ENCODE measurements around the gene ATG2B.

Gene ATG2B

DNA sequence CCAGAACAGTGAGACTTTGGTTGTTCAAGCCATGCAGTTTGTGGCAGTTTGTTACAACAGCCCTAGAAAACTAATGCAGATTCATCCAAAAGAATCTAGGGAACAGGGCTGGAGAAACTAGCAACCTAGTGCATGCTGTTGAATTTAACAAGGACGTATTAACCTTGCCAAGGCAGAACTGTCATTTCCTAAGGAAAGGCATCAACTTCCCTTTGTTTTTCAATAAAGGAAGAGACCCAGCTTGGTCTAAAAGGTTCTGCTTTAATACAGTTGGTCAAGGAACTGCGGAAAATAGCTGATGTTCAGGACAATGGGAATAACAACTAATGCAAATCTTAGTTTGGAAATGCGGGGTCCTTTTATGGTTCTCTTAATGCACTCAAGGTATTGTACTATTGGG lies 40.3 kb upstream of the ATG2B start:
- H3K4me1 ChIP-seq (ENCODE audit: insufficient read depth, low read length, severe bottlenecking): no peaks in the 10 kb centered on the region
- H3K9me3 ChIP-seq (ENCODE audit: low read length): no peaks in the 10 kb centered on the region
- H3K79me2 ChIP-seq (ENCODE audit: insufficient read depth, low read length): no peaks in the 10 kb centered on the region
- H3K36me3 ChIP-seq (ENCODE audit: insufficient read depth, low read length): no peaks in the 10 kb centered on the region
- H3K4me3 ChIP-seq (ENCODE audit: low read depth, low read length, poor library complexity, severe bottlenecking): no peak overlapping the region
- no peaks in the 10 kb centered on the region for H4K20me1 ChIP-seq (ENCODE audit: insufficient read depth, low read length)
- H2AFZ ChIP-seq (ENCODE audit: low read length): no peak overlapping the region
- TF ChIP-seq, protein P1, sequence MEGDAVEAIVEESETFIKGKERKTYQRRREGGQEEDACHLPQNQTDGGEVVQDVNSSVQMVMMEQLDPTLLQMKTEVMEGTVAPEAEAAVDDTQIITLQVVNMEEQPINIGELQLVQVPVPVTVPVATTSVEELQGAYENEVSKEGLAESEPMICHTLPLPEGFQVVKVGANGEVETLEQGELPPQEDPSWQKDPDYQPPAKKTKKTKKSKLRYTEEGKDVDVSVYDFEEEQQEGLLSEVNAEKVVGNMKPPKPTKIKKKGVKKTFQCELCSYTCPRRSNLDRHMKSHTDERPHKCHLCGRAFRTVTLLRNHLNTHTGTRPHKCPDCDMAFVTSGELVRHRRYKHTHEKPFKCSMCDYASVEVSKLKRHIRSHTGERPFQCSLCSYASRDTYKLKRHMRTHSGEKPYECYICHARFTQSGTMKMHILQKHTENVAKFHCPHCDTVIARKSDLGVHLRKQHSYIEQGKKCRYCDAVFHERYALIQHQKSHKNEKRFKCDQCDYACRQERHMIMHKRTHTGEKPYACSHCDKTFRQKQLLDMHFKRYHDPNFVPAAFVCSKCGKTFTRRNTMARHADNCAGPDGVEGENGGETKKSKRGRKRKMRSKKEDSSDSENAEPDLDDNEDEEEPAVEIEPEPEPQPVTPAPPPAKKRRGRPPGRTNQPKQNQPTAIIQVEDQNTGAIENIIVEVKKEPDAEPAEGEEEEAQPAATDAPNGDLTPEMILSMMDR (IDR thresholded peaks at IDR 0.05; ENCODE audit: low read length): no peak
- TF ChIP-seq EZH2 (IDR thresholded peaks at IDR 0.05; ENCODE audit: borderline replicate concordance, low read length): no peak
- H3K27me3 ChIP-seq (ENCODE audit: insufficient read depth, low read length): no peaks in the 10 kb centered on the region
- no peak overlapping the region for H3K9ac ChIP-seq (ENCODE audit: low read length)
- H3F3A ChIP-seq (ENCODE audit: insufficient read depth, low read length): no peaks in the 10 kb centered on the region
- H3K27ac ChIP-seq (ENCODE audit: low read depth, low read length, poor library complexity, severe bottlenecking): no peak overlapping the region
- no peak overlapping the region for H3K4me2 ChIP-seq (ENCODE audit: low read length)
- H3K9me2 ChIP-seq (ENCODE audit: low read depth, low read length): no peaks in the 10 kb centered on the region

DNA sequence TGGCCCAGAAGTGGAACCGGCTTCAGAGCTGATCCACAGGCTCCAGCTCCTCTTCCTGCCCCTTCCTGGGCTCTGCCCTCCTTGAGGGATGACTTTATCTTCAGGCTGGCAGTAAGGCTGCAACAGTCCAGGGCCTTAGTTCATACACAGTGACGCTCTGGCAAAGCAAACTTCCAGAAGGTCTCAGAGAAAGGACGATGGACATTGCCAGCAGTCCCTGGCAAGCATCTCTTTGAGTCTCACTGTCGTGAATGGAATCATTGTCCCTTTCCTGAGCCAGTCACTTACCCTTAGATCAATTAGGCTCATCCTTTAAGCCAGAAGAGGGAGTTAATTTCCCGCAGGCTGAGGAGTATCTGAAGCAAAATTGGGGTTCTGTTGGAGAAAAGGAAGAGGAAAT lies 37.4 kb upstream of the ATG2B start:
- H2AFZ ChIP-seq (ENCODE audit: low read length): no peak overlapping the region
- no peaks in the 10 kb centered on the region for H3K36me3 ChIP-seq (ENCODE audit: insufficient read depth, low read length)
- H3K79me2 ChIP-seq (ENCODE audit: insufficient read depth, low read length): no peaks in the 10 kb centered on the region
- H3F3A ChIP-seq (ENCODE audit: insufficient read depth, low read length): no peaks in the 10 kb centered on the region
- no peak overlapping the region for H3K9ac ChIP-seq (ENCODE audit: low read length)
- H3K27ac ChIP-seq (ENCODE audit: low read depth, low read length, poor library complexity, severe bottlenecking): no peak overlapping the region
- H3K4me3 ChIP-seq (ENCODE audit: low read depth, low read length, poor library complexity, severe bottlenecking): no peak overlapping the region
- no peaks in the 10 kb centered on the region for H4K20me1 ChIP-seq (ENCODE audit: insufficient read depth, low read length)
- no peak overlapping the region for H3K4me2 ChIP-seq (ENCODE audit: low read length)
- H3K27me3 ChIP-seq (ENCODE audit: insufficient read depth, low read length): no peaks in the 10 kb centered on the region
- no peaks in the 10 kb centered on the region for H3K9me2 ChIP-seq (ENCODE audit: low read depth, low read length)
- no peaks in the 10 kb centered on the region for H3K9me3 ChIP-seq (ENCODE audit: low read length)
- no peak for TF ChIP-seq EZH2 (IDR thresholded peaks at IDR 0.05; ENCODE audit: borderline replicate concordance, low read length)
- TF ChIP-seq, protein P1 (IDR thresholded peaks at IDR 0.05; ENCODE audit: low read length): no peak
- H3K4me1 ChIP-seq (ENCODE audit: insufficient read depth, low read length, severe bottlenecking): no peaks in the 10 kb centered on the region

DNA sequence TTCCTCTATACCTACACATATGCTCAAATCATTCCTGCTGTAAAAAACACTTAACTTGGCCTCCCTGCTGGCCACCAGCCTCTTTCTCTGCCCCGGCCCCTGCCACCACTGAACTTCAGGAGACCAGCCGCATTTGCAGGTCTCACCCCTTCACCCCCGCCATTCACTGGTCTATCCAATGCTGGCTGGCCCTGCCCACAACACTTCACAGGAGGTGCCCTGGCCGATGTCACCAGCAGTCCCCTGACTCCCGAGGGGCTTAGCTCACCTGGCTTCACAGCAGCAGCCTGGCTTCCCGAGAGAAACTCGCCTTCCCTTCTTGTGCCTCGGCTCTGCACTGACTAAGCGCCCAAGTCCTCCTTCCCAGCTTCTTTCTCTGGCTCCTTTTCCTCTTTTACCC lies 36.3 kb upstream of the ATG2B start:
- Histone ChIP-seq H4K20me1 (ENCODE audit: insufficient read depth, low read length) (no peaks in the 10 kb centered on the region), H3F3A (ENCODE audit: insufficient read depth, low read length) (no peaks in the 10 kb centered on the region), H3K79me2 (ENCODE audit: insufficient read depth, low read length) (no peaks in the 10 kb centered on the region), H3K9me3 (ENCODE audit: low read length) (no peaks in the 10 kb centered on the region), H2AFZ (ENCODE audit: low read length) (no peak overlapping the region), H3K27ac (ENCODE audit: low read depth, low read length, poor library complexity, severe bottlenecking) (no peak overlapping the region), H3K4me2 (ENCODE audit: low read length) (no peak overlapping the region), H3K4me1 (ENCODE audit: insufficient read depth, low read length, severe bottlenecking) (no peaks in the 10 kb centered on the region), H3K36me3 (ENCODE audit: insufficient read depth, low read length) (no peaks in the 10 kb centered on the region), H3K27me3 (ENCODE audit: insufficient read depth, low read length) (no peaks in the 10 kb centered on the region), H3K4me3 (ENCODE audit: low read depth, low read length, poor library complexity, severe bottlenecking) (no peak overlapping the region), H3K9me2 (ENCODE audit: low read depth, low read length) (no peaks in the 10 kb centered on the region), H3K9ac (ENCODE audit: low read length) (no peak overlapping the region)
- TF ChIP-seq, protein P1 (IDR thresholded peaks at IDR 0.05; ENCODE audit: low read length): no peak
- TF ChIP-seq EZH2 (IDR thresholded peaks at IDR 0.05; ENCODE audit: borderline replicate concordance, low read length): no peak

Measured in OCI-LY1 (cell line).